HepG2 (cell line): ENCODE measurements around the gene TCFL5. TPM values are rescaled to one million over a fixed set of nuclear protein-coding genes. Genes with fewer than 3 reads are reported as not detected.

Experiments
- ATAC-seq: fragments of 200-7000 bp; cut with Tn5 transposase; 3 replicates; pipeline ENCODE4 v1.9.1; 2020; ENCODE audit warnings: mild to moderate bottlenecking, moderate library complexity
- BruUV-seq: library from RNA; stranded (reverse); fragments of 400-500 nt; replicated peaks from 2 replicates; lab custom pipeline; 2021; lab: Mats Ljungman, UMichigan
- CTCF ChIA-PET: fragments of 300-600 bp; formaldehyde crosslinking; extraction: SDS; loops from one replicate; lab custom pipeline; 2021; ENCODE audit warnings: low total read pairs, inconsistent platforms, low intra/inter-chr PET ratio; lab: Yijun Ruan, JAX
- POLR2A ChIA-PET: fragments of 350-600 bp; sonication (Branson Sonifier 250); formaldehyde crosslinking; loops from one replicate; lab custom pipeline; 2020; ENCODE audit warnings: antibody characterized with exemption, inconsistent platforms; lab: Yijun Ruan, JAX
- DNase-seq: peaks from one replicate; pipeline ENCODE4 v3.0.0-alpha.2; 2015; ENCODE audit warnings: low spot score
- FAIRE-seq: peaks from 3 replicates; lab custom pipeline; 2011; peaks lifted over from hg19 to GRCh38; lab: Jason Lieb, UNC
- H2AFZ ChIP-seq: one replicate; pipeline ENCODE4 v1.6.1; 2011; ENCODE audit warnings: low read length, inconsistent platforms
- H3K27ac ChIP-seq: fragments of 300-600 bp; 3 replicates; pipeline ENCODE4 v1.8.0; 2011; ENCODE audit warnings: mixed run types, mild to moderate bottlenecking, mixed read lengths, low read length, inconsistent platforms; ENCODE audit not compliant: insufficient read depth; ENCODE audit errors: extremely low read length
- H3K27me3 ChIP-seq, 2 experiments: fragments of 200-600 bp in 1 of 2; 2 replicates in 1 of 2; 3 replicates in 1 of 2; pipeline versions ENCODE4 v1.6.0 to v1.8.0; 2011; ENCODE audit warnings: low read length in 2 of 2, mild to moderate bottlenecking in 2 of 2, moderate library complexity in 2 of 2, inconsistent platforms in 1 of 2; ENCODE audit not compliant: insufficient read depth in 2 of 2, control insufficient read depth in 1 of 2
- H3K36me3 ChIP-seq, 2 experiments: fragments of 200-600 bp in 1 of 2; replicated peaks in 1 of 2; 2 replicates in 1 of 2; 3 replicates in 1 of 2; pipeline versions ENCODE4 v1.5.1 to v1.8.0; 2011; ENCODE audit warnings: low read length in 2 of 2, inconsistent platforms in 1 of 2; ENCODE audit not compliant: insufficient read depth in 2 of 2, control insufficient read depth in 1 of 2
- H3K4me1 ChIP-seq: 2 replicates; pipeline ENCODE4 v1.5.1; 2012; ENCODE audit warnings: low read length, inconsistent platforms; ENCODE audit not compliant: insufficient read depth
- H3K4me2 ChIP-seq: 2 replicates; pipeline ENCODE4 v1.6.0; 2011; ENCODE audit warnings: low read depth, low read length, inconsistent platforms
- H3K4me3 ChIP-seq, 3 experiments: fragments of 200-600 bp in 1 of 3; sonication (generic), shearing (Covaris generic) in 1 of 3; replicated peaks in 1 of 3; 2 replicates each; pipeline ENCODE4 v1.5.1; 2011 to 2016; ENCODE audit warnings: low read length in 3 of 3, inconsistent platforms in 2 of 3, low read depth in 2 of 3, mild to moderate bottlenecking in 2 of 3, control low read depth in 1 of 3, mixed read lengths in 1 of 3; ENCODE audit not compliant: insufficient read depth in 1 of 3
- H3K79me2 ChIP-seq: one replicate; pipeline ENCODE4 v1.6.1; 2011; ENCODE audit warnings: low read length, inconsistent platforms; ENCODE audit not compliant: insufficient read depth
- H3K9ac ChIP-seq: 2 replicates; pipeline ENCODE4 v1.6.0; 2011; ENCODE audit warnings: mild to moderate bottlenecking, low read depth, low read length, inconsistent platforms; ENCODE audit not compliant: insufficient read depth
- H3K9me3 ChIP-seq: 2 replicates; pipeline ENCODE4 v1.5.1; 2012; ENCODE audit warnings: mild to moderate bottlenecking, low read length
- H4K20me1 ChIP-seq: 2 replicates; pipeline ENCODE4 v1.6.0; 2011; ENCODE audit warnings: inconsistent platforms, mild to moderate bottlenecking, low read length, moderate library complexity; ENCODE audit not compliant: insufficient read depth
- ARID2 ChIP-seq: sonication (generic); formaldehyde crosslinking; IDR thresholded peaks from 2 replicates; pipeline ENCODE4 v1.8.1; 2022; ENCODE audit warnings: mild to moderate bottlenecking, missing genetic modification reagents, borderline replicate concordance
- ERF ChIP-seq: IDR thresholded peaks from 2 replicates; pipeline ENCODE4 v1.6.1; 2018; ENCODE audit warnings: missing biosample characterization, missing genetic modification reagents
- HMGXB4 ChIP-seq, 2 experiments: sonication (generic) in 1 of 2; formaldehyde crosslinking in 1 of 2; IDR thresholded peaks; 2 replicates each; pipeline versions ENCODE4 v1.4.0 to v1.6.1; 2018 to 2020; ENCODE audit warnings: missing genetic modification reagents in 2 of 2, borderline replicate concordance in 1 of 2, low read depth in 1 of 2, mild to moderate bottlenecking in 1 of 2, missing biosample characterization in 1 of 2
- MAX ChIP-seq: IDR thresholded peaks from 2 replicates; pipeline ENCODE4 v1.6.1; 2012; ENCODE audit warnings: inconsistent platforms
- MTA1 ChIP-seq: sonication (generic); formaldehyde crosslinking; IDR thresholded peaks from 2 replicates; pipeline ENCODE4 v1.4.0; 2020; ENCODE audit warnings: missing genetic modification reagents, mild to moderate bottlenecking, borderline replicate concordance
- NAIF1 ChIP-seq: sonication (generic); formaldehyde crosslinking; IDR thresholded peaks from 2 replicates; pipeline ENCODE4 v1.5.0; 2020; ENCODE audit warnings: mild to moderate bottlenecking, missing genetic modification reagents, borderline replicate concordance
- NRL ChIP-seq: sonication (generic); formaldehyde crosslinking; IDR thresholded peaks from 2 replicates; pipeline ENCODE4 v1.5.0; 2020; ENCODE audit warnings: missing genetic modification reagents, mild to moderate bottlenecking, moderate library complexity, borderline replicate concordance
- POLR2A ChIP-seq, 2 experiments: IDR thresholded peaks; 2 replicates each; pipeline ENCODE4 v1.6.1; 2011; ENCODE audit warnings: low read depth in 2 of 2, low read length in 2 of 2, mild to moderate bottlenecking in 1 of 2, moderate library complexity in 1 of 2; ENCODE audit not compliant: insufficient read depth in 1 of 2
- SP140L ChIP-seq: sonication (generic); formaldehyde crosslinking; IDR thresholded peaks from 2 replicates; pipeline ENCODE4 v1.4.0; 2020; ENCODE audit warnings: missing genetic modification reagents, borderline replicate concordance
- TEAD2 ChIP-seq: sonication (generic); formaldehyde crosslinking; IDR thresholded peaks from 2 replicates; pipeline ENCODE4 v1.9.0; 2021; ENCODE audit warnings: missing genetic modification reagents
- THAP9 ChIP-seq: sonication (generic); formaldehyde crosslinking; IDR thresholded peaks from 2 replicates; pipeline ENCODE4; 2020; ENCODE audit warnings: missing genetic modification reagents, mild to moderate bottlenecking, borderline replicate concordance
- ZNF496 ChIP-seq: sonication (generic); formaldehyde crosslinking; IDR thresholded peaks from 2 replicates; pipeline ENCODE4 v1.8.1; 2023; ENCODE audit warnings: mild to moderate bottlenecking, moderate library complexity, missing genetic modification reagents; ENCODE audit not compliant: insufficient replicate concordance
- ZNF501 ChIP-seq: sonication (generic); formaldehyde crosslinking; IDR thresholded peaks from 2 replicates; pipeline ENCODE4 v1.5.1; 2020; ENCODE audit warnings: mild to moderate bottlenecking, moderate library complexity, missing genetic modification reagents
- ZNF546 ChIP-seq: sonication (generic); formaldehyde crosslinking; conservative IDR thresholded peaks from 2 replicates; pipeline ENCODE4 v1.8.1; 2023; ENCODE audit warnings: mild to moderate bottlenecking, missing genetic modification reagents
- ZNF841 ChIP-seq: sonication (generic); formaldehyde crosslinking; IDR thresholded peaks from 2 replicates; pipeline ENCODE4 v1.8.1; 2023; ENCODE audit warnings: missing genetic modification reagents, borderline replicate concordance
- WGBS: methylation state at CpG from one replicate; pipeline ENCODE4 v1.1.6; 2017; ENCODE audit warnings: low lambda C conversion rate; 5-methylcytosine and 5-hydroxymethylcytosine counted together
- in situ Hi-C: cut with HindIII; loops from 2 replicates; pipeline ENCODE4 v1.10.0; 2017; ENCODE audit warnings: low pct_unique_long_range_greater_than_20kb; ENCODE audit not compliant: extremely low pct_ligation_motif_present
- intact Hi-C: fragments of 100-400 bp; cut with micrococcal nuclease; formaldehyde crosslinking; loops from one replicate; pipeline ENCODE4 v1.10.0; 2022; ENCODE audit not compliant: unreplicated experiment
- polyA plus RNA-seq, 8 experiments: library from polyadenylated mRNA; depleted of rRNA in 3 of 8; stranded (reverse) in 7 of 8; unstranded in 1 of 8; fragments of >200 nt; fragmentation: Illumina TruSeq in 4 of 8; extraction: Trizol in 4 of 8; gene quantifications; 2 replicates each; pipeline versions ENCODE4 v1.2.1 to v1.2.3, GENCODE V29; 2011 to 2016; ENCODE audit warnings: low read depth in 4 of 8, missing spikeins in 1 of 8, mixed read lengths in 1 of 8; ENCODE audit not compliant: insufficient read depth in 1 of 8
- total RNA-seq, 5 experiments: library from RNA; depleted of rRNA; stranded (reverse); fragments of >200 nt; fragmentation: Illumina TruSeq; extraction: Trizol; gene quantifications; 2 replicates each; pipeline ENCODE4 v1.2.3, GENCODE V29; 2016; ENCODE audit warnings: low read depth in 1 of 5
- TF ChIP-seq, protein P1 (sequence below): sonication (generic); formaldehyde crosslinking; IDR thresholded peaks from 2 replicates; pipeline ENCODE4 v1.5.0; 2020; ENCODE audit warnings: missing genetic modification reagents, mild to moderate bottlenecking, borderline replicate concordance

Gene TCFL5
- total and polyA plus RNA-seq, 2 of the 13 experiments (the other 11 are each of a cell fraction or from before 2014, with no cell fraction given) = 14.8 to 20.0 TPM

DNA sequence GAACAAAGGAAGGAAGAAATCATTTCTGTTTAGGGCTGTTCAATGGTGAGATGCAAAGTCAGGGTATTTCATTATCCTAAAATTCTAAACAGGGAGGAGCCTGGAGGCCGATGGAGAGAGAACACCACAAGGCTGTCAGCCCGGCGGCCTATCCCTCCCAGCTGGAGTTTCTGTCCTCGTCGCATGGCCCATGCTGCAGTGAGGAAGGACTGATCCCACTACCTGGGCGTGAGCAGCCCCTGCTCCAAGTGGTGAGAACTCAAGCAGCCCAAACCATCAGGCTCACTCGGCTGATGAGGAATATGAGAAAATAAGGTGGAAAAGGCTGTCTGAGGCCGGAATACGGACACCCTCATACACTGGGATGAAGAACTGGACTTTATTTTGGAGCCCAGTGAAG, 33.9 kb upstream of the TCFL5 start:
- no peak for ATAC-seq
- no peak overlapping the region for H3K27ac ChIP-seq
- H3K9me3 ChIP-seq = no peaks in the 10 kb centered on the region
- BruUV-seq = no TSS peak
- H3K4me3 ChIP-seq = no peak overlapping the region
- DNase-seq = no peak
- no peak for FAIRE-seq
- ChIA-PET CTCF (no interaction called here), POLR2A (no interaction called here)
- H3K79me2 ChIP-seq = no peaks in the 10 kb centered on the region
- no peak overlapping the region for H3K9ac ChIP-seq
- intact Hi-C loops (no loop called here), in situ Hi-C loops (no loop called here)
- H4K20me1 ChIP-seq = peaks cover 8% of the 10 kb centered on the region
- H3K4me1 ChIP-seq = peaks cover 22% of the 10 kb centered on the region
- peaks cover 35 to 56% of the 10 kb centered on the region in 2 experiments for H3K36me3 ChIP-seq
- H3K4me2 ChIP-seq = no peak overlapping the region
- WGBS = 94% methylated on average over 9 of the region's 9 CpGs
- no peaks in the 10 kb centered on the region for H3K27me3 ChIP-seq
- H2AFZ ChIP-seq = no peak overlapping the region
- TF ChIP-seq ZNF496 (CRISPR knock-in tag) (no peak), NRL (0 out of 2 replicates have a peak, but pooled peaks have one; percentile 79), MAX (no peak), MTA1 (CRISPR knock-in tag) (no peak), ERF (no peak), SP140L (no peak), ZNF501 (CRISPR knock-in tag) (0 out of 2 replicates have a peak, but pooled peaks have one; percentile 13), ARID2 (CRISPR knock-in tag) (no peak), ZNF546 (no peak), THAP9 (CRISPR knock-in tag) (no peak), ZNF841 (CRISPR knock-in tag) (no peak), TEAD2 (CRISPR knock-in tag) (no peak), NAIF1 (CRISPR knock-in tag) (no peak), POLR2A (IDR thresholded peaks at IDR 0.05; ENCODE audit: insufficient read depth in 1 of 2, low read depth in 2 of 2, low read length in 2 of 2) (0 out of 4 replicates have a peak, but pooled peaks of 1 of the 2 experiments have one; percentile 21), HMGXB4 (CRISPR knock-in tag; IDR thresholded peaks at IDR 0.05; ENCODE audit: borderline replicate concordance in 1 of 2, low read depth in 1 of 2) (no peak)
- TF ChIP-seq, protein P1, sequence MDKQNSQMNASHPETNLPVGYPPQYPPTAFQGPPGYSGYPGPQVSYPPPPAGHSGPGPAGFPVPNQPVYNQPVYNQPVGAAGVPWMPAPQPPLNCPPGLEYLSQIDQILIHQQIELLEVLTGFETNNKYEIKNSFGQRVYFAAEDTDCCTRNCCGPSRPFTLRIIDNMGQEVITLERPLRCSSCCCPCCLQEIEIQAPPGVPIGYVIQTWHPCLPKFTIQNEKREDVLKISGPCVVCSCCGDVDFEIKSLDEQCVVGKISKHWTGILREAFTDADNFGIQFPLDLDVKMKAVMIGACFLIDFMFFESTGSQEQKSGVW (CRISPR knock-in tag) = no peak
